Ishikawa (cell line): ENCODE results near the gene ARPC1B.
A peak's percentile ranks its signal among the peaks of the same experiment; 100 is the strongest.

Experiments used
- EP300 ChIP-seq: IDR thresholded peaks from 2 replicates; pipeline ENCODE4 v1.6.1; 2012; ENCODE audit warnings: borderline replicate concordance
- REST ChIP-seq: IDR thresholded peaks from 2 replicates; pipeline ENCODE4 v1.6.1; 2012; ENCODE audit warnings: low read depth, mild to moderate bottlenecking

- TF ChIP-seq REST (no peak), EP300 (peak; percentile 43; the same call in 1 of the 2 replicates)
Measured at GRCh38 chr7:99372275-99373090, 2.0 kb upstream of the ARPC1B start.
